ENCODE measurements around the gene DCAKD. TPM values are rescaled to one million over a fixed set of nuclear protein-coding genes. Genes with fewer than 3 reads are reported as not detected.

Gene DCAKD
- total and polyA plus RNA-seq, 2 of the 8 experiments (the other 6 are each of a cell fraction or from before 2014, with no cell fraction given), result 35.6 to 52.9 TPM

DNA sequence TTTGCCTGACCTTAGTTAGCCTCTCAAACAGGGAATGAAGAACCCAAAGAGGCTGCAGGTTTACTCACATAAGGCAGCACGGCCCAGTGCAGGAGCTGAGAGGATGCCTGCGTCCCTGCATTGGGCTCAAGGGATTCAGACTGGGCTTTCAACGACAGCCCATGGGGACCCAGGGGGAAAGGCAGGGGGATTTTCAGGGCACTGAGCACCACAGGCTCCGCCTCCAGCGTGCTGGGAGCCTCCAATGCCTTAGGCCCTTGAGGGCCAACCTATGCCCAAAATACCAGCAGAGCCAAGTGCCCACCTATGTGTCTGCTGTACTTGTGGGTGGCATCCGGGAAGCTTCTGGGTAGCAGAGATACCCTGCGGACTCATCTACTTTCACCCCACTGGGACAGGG lies 22.3 kb downstream of the DCAKD start (continued):
- TF ChIP-seq, protein P1, sequence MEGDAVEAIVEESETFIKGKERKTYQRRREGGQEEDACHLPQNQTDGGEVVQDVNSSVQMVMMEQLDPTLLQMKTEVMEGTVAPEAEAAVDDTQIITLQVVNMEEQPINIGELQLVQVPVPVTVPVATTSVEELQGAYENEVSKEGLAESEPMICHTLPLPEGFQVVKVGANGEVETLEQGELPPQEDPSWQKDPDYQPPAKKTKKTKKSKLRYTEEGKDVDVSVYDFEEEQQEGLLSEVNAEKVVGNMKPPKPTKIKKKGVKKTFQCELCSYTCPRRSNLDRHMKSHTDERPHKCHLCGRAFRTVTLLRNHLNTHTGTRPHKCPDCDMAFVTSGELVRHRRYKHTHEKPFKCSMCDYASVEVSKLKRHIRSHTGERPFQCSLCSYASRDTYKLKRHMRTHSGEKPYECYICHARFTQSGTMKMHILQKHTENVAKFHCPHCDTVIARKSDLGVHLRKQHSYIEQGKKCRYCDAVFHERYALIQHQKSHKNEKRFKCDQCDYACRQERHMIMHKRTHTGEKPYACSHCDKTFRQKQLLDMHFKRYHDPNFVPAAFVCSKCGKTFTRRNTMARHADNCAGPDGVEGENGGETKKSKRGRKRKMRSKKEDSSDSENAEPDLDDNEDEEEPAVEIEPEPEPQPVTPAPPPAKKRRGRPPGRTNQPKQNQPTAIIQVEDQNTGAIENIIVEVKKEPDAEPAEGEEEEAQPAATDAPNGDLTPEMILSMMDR (IDR thresholded peaks at IDR 0.05; ENCODE audit: control extremely low read depth in 1 of 3, insufficient read depth in 1 of 3, low read depth in 1 of 3, low read length in 3 of 3), result no peak
- no peak for TF ChIP-seq POU5F1 (IDR thresholded peaks at IDR 0.05; ENCODE audit: low read depth, low read length)
- TF ChIP-seq KDM4A (IDR thresholded peaks at IDR 0.05; ENCODE audit: low read depth, low read length, severe bottlenecking), result no peak
- TF ChIP-seq SP2 (IDR thresholded peaks at IDR 0.05; ENCODE audit: low read length), result no peak
- TF ChIP-seq TEAD4 (IDR thresholded peaks at IDR 0.05; ENCODE audit: low read depth, low read length), result no peak
- TF ChIP-seq SIX5 (IDR thresholded peaks at IDR 0.05; ENCODE audit: low read depth, low read length), result no peak
- no peak for TF ChIP-seq ZNF274 (IDR thresholded peaks at IDR 0.05; ENCODE audit: borderline replicate concordance, extremely low read depth, low read length)
